Measurements from ENCODE around the gene SLC66A1. TPM values are rescaled to one million over a fixed set of nuclear protein-coding genes. Genes with fewer than 3 reads are reported as not detected.

Gene SLC66A1
- total RNA-seq, 1 experiment from 2014 or later: 24.0 TPM

DNA sequence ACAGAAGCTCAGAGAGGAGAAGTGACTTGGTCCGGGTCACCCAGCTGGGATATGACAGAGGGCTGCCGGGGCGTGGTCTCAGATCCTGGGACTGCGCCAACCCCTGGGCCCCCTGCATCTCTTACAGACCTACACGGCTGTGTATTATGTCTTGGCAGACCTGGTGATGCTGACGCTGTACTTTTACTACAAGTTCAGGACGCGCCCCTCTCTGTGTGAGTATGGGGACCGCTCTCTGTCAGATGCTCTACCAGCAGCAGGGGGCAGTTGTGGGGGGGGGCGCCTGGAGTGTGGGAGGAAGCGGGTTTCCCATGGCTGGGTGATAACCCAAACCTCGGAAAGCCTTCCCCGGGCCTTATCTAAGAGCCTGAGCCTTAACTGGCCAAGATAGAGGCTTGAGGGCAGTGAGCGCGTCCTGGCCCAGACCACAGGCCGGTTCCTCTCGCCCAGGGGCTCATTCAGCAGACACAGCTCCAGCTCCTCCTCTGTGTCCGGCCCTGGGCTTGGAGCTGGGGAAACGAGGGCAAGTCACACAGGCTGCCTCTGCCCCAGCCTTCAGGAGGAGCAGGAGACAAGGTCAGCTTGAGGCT, 13.3 kb downstream of the SLC66A1 start:
- no peaks in the 10 kb centered on the region for H3K4me1 Mint-ChIP-seq (ENCODE audit: low read depth, unreplicated experiment)
- Histone ChIP-seq H3K9me3 (no peaks in the 10 kb centered on the region), H3K4me3 (ENCODE audit: low read depth, low read length) (no peak overlapping the region), H3K4me1 (no peaks in the 10 kb centered on the region), H3K36me3 (ENCODE audit: control insufficient read depth, insufficient read depth, low read length) (no peaks in the 10 kb centered on the region; the same call in 1 of the 2 replicates), H3K27me3 (replicated peaks; ENCODE audit: control insufficient read depth, insufficient read depth, low read length) (no peaks in the 10 kb centered on the region)
- H3K4me3 Mint-ChIP-seq (ENCODE audit: unreplicated experiment): no peak overlapping the region
- H3K36me3 Mint-ChIP-seq (ENCODE audit: insufficient read depth, unreplicated experiment): peaks cover 33% of the 10 kb centered on the region
- no peaks in the 10 kb centered on the region for H3K27me3 Mint-ChIP-seq (ENCODE audit: insufficient read depth, unreplicated experiment)
- intact Hi-C loops (cut with micrococcal nuclease; ENCODE audit: unreplicated experiment): no loop called here
- TF ChIP-seq, protein P1, sequence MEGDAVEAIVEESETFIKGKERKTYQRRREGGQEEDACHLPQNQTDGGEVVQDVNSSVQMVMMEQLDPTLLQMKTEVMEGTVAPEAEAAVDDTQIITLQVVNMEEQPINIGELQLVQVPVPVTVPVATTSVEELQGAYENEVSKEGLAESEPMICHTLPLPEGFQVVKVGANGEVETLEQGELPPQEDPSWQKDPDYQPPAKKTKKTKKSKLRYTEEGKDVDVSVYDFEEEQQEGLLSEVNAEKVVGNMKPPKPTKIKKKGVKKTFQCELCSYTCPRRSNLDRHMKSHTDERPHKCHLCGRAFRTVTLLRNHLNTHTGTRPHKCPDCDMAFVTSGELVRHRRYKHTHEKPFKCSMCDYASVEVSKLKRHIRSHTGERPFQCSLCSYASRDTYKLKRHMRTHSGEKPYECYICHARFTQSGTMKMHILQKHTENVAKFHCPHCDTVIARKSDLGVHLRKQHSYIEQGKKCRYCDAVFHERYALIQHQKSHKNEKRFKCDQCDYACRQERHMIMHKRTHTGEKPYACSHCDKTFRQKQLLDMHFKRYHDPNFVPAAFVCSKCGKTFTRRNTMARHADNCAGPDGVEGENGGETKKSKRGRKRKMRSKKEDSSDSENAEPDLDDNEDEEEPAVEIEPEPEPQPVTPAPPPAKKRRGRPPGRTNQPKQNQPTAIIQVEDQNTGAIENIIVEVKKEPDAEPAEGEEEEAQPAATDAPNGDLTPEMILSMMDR (IDR thresholded peaks at IDR 0.05; ENCODE audit: insufficient read depth in 1 of 2, low read depth in 1 of 2, low read length in 1 of 2, severe bottlenecking in 1 of 2, unreplicated experiment in 1 of 2): no peak
- ChIA-PET CTCF (no interaction called here), POLR2A (interaction anchor here (0.5 kb wide), 1 partner anchor 30 kb away, joined by 4 read pairs; no protein-coding TSS in a partner anchor)
- no peak for DNase-seq
- no peaks in the 10 kb centered on the region for H3K9me3 Mint-ChIP-seq (ENCODE audit: unreplicated experiment)
- H3K27ac Mint-ChIP-seq (ENCODE audit: unreplicated experiment): no peak overlapping the region
- no TSS peak for BruUV-seq (replicated peaks)

DNA sequence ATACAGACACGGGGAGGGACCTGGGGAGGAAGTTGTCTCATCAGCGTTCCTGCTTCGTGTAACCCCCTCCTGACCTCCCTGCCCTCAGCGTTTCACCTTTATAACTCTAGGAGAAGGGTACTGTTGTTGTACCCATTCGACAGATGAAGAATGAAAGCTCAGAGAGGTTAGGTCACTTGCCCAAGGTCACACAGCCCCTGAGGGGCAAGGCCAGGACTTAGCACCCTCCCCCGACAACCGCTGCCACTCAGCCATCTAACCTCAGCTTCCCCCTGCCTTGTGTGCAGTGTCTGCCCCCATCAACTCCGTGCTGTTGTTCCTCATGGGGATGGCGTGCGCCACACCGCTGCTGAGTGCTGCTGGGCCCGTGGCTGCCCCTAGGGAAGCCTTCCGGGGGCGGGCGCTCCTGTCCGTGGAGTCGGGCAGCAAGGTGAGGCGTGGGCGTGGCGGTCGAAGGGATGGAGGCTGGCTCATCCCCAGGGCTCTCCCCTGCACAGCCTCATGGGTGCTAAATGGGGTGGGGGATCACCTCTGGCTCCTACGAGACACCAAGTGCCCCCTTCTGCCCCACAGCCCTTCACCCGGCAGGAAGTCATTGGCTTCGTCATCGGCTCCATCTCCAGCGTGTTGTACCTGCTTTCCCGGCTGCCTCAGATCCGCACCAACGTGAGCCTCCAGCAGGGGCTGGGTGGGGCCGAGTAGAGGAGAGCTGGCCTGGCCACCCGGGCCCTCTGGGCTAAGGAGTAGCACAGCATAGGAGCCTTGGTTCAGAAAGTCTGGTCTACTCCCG, 14.0 kb downstream of the SLC66A1 start:
- no peaks in the 10 kb centered on the region for H3K27me3 ChIP-seq (replicated peaks; ENCODE audit: control insufficient read depth, insufficient read depth, low read length)
- intact Hi-C loops (cut with micrococcal nuclease; ENCODE audit: unreplicated experiment): no loop called here
- H3K9me3 ChIP-seq: no peaks in the 10 kb centered on the region
- CTCF ChIA-PET: no interaction called here
- POLR2A ChIA-PET: no interaction called here
- Mint-ChIP-seq H3K36me3 (ENCODE audit: insufficient read depth, unreplicated experiment) (peaks cover 28% of the 10 kb centered on the region), H3K9me3 (ENCODE audit: unreplicated experiment) (no peaks in the 10 kb centered on the region), H3K27ac (ENCODE audit: unreplicated experiment) (no peak overlapping the region), H3K27me3 (ENCODE audit: insufficient read depth, unreplicated experiment) (no peaks in the 10 kb centered on the region), H3K4me1 (ENCODE audit: low read depth, unreplicated experiment) (no peaks in the 10 kb centered on the region), H3K4me3 (ENCODE audit: unreplicated experiment) (no peak overlapping the region)
- H3K4me1 ChIP-seq: no peaks in the 10 kb centered on the region
- BruUV-seq (replicated peaks): no TSS peak
- no peak overlapping the region for H3K4me3 ChIP-seq (ENCODE audit: low read depth, low read length)
- TF ChIP-seq, protein P1 (IDR thresholded peaks at IDR 0.05; ENCODE audit: insufficient read depth in 1 of 2, low read depth in 1 of 2, low read length in 1 of 2, severe bottlenecking in 1 of 2, unreplicated experiment in 1 of 2): no peak
- DNase-seq: no peak
- H3K36me3 ChIP-seq (ENCODE audit: control insufficient read depth, insufficient read depth, low read length): no peaks in the 10 kb centered on the region; the same call in 1 of the 2 replicates

DNA sequence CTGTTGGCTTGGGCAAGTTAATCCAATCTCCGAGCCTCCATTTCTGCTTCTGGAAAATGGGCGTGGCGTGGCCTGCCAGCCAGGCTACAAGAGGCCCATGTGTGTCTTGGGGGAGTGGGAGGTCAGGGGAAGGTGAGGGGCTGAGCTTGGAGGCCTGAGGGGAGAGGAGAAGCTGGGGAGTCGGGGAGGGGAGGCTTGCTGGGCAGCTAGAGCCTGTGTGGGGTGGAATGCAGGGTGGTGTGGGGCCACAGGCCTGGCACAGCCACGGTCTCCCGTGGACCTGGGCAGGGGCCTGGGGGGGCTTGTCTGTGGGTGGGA, 14.6 kb downstream of the SLC66A1 start:
- Histone ChIP-seq H3K4me3 (ENCODE audit: low read depth, low read length) (no peak overlapping the region), H3K9me3 (no peaks in the 10 kb centered on the region), H3K27me3 (replicated peaks; ENCODE audit: control insufficient read depth, insufficient read depth, low read length) (no peaks in the 10 kb centered on the region), H3K4me1 (no peaks in the 10 kb centered on the region), H3K36me3 (ENCODE audit: control insufficient read depth, insufficient read depth, low read length) (no peaks in the 10 kb centered on the region; the same call in 1 of the 2 replicates)
- no TSS peak for BruUV-seq (replicated peaks)
- DNase-seq: no peak
- no peaks in the 10 kb centered on the region for H3K9me3 Mint-ChIP-seq (ENCODE audit: unreplicated experiment)
- no peak overlapping the region for H3K4me3 Mint-ChIP-seq (ENCODE audit: unreplicated experiment)
- CTCF ChIA-PET: no interaction called here
- no peaks in the 10 kb centered on the region for H3K27me3 Mint-ChIP-seq (ENCODE audit: insufficient read depth, unreplicated experiment)
- peaks cover 26% of the 10 kb centered on the region for H3K36me3 Mint-ChIP-seq (ENCODE audit: insufficient read depth, unreplicated experiment)
- H3K27ac Mint-ChIP-seq (ENCODE audit: unreplicated experiment): no peak overlapping the region
- POLR2A ChIA-PET: no interaction called here
- H3K4me1 Mint-ChIP-seq (ENCODE audit: low read depth, unreplicated experiment): no peaks in the 10 kb centered on the region
- TF ChIP-seq, protein P1 (IDR thresholded peaks at IDR 0.05; ENCODE audit: insufficient read depth in 1 of 2, low read depth in 1 of 2, low read length in 1 of 2, severe bottlenecking in 1 of 2, unreplicated experiment in 1 of 2): no peak
- intact Hi-C loops (cut with micrococcal nuclease; ENCODE audit: unreplicated experiment): no loop called here
